Astrocyte of the hippocampus (primary cell): ENCODE results near the gene RPL22.

ENCODE experiments used
- DNase-seq: peaks from one replicate; pipeline ENCODE4 v3.0.0; 2011; ENCODE audit warnings: low read depth, low spot score

RPL22 gene

GRCh38 chr1:6205849-6206519 is 6.6 kb upstream of the RPL22 start, which contains the start of gene RNF207:
Gene RNF207, plus strand, starts transcription at chr1:6206119. Its CDS starts 417 bp downstream, at chr1:6206536.
- peak; percentile 92 for DNase-seq

DNA sequence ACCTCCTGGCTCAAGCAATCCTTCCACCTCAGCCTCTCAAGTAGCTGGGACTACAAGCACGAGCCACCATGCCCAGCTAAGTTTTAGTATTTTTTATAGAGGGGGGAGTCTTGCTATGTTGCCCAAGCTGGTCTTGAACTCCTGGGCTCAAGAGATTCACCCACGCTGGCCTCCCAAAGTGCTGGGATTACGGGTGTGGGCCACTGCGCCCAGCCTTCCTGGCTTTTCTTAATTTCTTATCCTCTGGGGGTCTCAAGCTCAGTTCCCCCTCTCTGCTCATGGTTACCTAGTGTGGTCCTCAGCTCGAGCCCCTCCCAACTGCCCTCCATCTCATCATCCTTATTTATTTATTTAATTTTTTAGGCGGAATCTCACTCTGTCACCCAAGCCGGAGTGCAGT is 2.9 kb upstream of the RPL22 start:
- DNase-seq, result no peak

- no peak for DNase-seq
These were observed 904 bp upstream of the RPL22 start for GRCh38 chr1:6200188-6200809.

- peak; percentile 42 for DNase-seq
These were observed 623 bp downstream of the RPL22 start for GRCh38 chr1:6198646-6199297.

DNA sequence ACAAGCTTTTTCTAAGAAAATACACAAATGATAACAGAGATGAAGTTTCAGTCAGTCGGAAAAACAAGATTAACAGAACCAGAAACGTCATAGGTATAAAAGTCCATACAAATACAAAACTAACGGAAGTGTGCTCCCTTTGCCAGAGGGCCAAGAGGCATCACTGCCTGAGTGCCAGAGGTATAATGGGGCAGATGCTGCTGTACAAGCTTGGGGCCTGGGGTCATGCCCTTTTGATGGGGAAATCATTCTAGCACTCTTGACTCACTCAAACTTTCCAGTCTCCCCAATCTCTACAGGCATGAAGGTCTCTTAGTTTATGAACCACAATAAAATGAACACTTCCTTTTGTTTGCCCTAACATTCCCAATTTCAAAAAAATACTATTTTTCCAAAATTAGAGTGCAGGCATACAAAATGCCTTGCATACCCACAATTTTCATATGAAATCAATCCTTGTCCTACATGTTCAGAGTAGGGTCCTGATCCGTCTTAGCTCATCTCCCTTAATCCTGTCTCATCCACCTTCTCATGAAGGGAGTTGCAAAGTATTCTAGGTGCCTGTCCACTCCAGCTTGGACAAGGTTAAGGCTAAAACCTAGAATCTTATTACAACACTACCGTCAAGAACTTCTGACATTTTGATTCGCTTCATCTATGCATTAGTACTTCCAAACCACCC is 1.5 kb downstream of the RPL22 start:
- no peak for DNase-seq

GRCh38 chr1:6191968-6192367 is 7.4 kb downstream of the RPL22 start:
- no peak for DNase-seq

- no peak for DNase-seq
These were observed 10.9 kb downstream of the RPL22 start for GRCh38 chr1:6188466-6188865.

DNA sequence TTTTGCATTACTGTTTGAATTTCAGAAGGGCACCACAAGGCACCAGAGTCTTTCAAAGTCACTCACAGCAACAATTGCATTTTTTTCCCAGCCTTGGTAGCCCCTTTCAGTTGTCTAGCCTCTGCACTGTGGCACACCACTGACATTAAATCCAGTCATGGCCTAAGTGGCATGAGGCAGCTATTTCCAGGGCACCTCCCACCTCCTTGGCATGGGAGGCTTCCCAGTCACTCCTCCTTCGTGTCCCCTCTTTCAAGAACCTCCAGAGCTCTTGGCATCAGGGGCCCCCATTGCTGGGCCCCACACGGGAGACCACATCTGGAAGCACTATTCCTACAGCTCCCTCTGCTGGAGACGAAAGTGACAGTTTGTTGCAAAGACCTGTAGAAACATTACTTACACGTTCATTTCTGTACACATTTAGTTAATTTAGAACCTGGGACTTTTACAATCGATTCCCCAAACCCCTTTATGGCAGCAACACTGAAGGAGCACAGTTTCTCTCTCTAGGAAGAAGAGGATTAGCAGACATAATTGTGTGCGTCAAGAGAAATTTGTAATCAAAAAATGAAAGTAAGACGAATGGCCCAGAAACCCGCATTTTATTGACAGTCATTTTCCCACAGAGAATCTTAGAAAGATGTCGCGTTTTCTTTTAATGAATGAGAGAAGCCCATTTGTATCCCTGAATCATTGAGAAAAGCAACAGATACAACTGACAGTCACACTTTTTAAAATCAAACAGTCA is 13.6 kb downstream of the RPL22 start:
- DNase-seq, result peak; percentile 52

GRCh38 chr1:6185151-6185550 is 14.2 kb downstream of the RPL22 start:
- DNase-seq, result peak; percentile 89

- DNase-seq, result no peak
These were observed 15.2 kb downstream of the RPL22 start for GRCh38 chr1:6184083-6184783.

DNA sequence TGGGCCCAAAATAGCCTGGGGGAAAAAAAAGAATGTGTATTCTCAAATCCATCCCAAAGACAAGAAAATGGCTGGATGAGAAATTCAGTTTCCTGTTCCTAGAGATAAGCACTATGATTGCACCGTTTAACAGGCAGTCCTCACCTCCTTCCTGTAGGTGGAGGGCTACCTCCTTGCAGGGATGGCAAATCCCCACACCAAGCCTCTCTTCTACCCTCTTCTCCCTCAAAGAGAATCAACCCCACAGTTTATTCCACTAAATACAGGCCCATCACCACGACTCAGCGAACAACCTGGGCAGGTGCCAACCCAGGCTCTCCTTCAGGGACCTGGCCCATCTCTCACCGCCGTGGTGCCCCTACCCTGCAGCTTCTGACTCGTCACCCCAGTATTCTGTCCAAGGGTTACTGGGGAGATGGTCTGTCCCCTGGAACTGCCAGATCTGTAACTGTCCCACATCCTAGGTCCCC is 15.8 kb downstream of the RPL22 start:
- peak; percentile 32 for DNase-seq

DNA sequence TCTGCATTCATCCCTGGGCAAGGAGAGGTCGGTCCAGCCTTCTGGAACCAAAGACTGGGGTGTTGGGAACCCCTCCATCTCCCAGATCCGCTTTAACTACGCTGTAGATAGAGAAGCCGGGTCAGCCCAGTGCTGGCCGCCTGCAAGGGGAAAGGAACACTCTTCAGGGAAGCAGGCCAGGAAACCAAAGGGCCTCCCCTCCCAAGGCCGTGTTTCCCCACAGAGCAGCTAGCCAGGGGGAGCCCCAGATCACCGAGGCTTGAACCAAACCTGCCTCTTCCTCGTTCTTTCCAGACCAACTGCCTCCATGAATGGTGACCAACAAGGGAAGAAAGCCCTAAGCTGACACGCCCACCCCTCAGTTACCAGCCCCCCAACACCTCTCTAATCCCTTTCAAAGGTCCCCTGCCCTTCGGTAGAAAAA is 18.0 kb downstream of the RPL22 start:
- peak; percentile 34 for DNase-seq

DNA sequence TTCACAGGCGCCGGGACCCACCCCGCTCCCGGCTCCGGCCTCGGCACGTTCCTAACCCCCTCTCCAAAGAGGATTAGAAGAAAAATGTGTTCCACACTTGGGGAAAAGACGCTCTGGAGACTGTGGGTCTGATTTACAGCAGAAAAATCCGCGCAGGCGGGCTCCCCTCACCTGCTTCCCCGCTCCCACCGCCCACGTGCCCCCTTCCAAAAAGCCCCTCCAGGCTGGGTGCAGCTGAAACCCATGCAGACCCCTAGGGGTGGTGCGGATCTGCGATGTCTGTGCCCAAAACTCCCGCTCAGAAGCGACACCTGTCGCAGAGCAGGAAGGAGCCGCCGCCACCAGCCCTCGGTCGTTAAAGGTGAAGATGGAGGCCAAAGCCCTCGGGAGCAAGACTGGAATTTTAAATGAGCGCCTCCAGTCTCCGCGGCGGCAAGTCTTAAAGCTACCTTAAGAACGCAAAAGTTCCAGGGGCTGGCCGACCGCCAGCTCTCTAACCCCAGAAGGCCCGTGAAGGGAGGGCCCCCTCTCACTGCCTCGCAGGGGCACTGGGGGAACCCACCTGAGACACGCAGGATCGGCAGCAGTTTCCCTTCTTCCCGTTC is 18.6 kb downstream of the RPL22 start:
- DNase-seq, result peak; percentile 38

DNA sequence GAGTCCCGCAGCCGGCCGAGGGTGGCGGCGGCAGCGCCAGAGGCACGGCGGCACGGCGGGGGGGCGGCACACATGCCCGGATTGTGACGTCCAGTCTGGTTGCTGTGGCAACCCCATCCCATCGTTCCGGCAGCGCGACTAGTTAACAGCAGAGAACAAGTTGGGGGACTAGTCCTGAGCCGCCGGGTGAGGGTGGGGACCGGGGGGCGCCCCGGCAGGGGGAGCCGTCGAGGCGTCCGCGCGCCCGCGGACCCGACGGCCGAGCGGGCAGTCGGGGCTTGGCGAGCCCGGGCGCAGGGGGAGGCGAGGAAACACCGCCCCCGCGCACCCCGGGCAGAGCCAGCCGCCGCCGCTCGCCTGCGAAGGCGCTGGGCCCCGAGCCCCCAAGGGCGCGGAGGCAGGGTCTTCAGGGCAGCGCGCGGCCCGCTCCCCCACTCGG is 19.1 kb downstream of the RPL22 start, which contains the start of gene CHD5:
TSS of gene CHD5 (minus strand) at position 54 of the 439 bp plus-strand sequence. CDS start 298 bp downstream, outside the sequence.
- peak; percentile 64 for DNase-seq

GRCh38 chr1:6179564-6180175 is 19.7 kb downstream of the RPL22 start:
- DNase-seq, result peak; percentile 25

DNA sequence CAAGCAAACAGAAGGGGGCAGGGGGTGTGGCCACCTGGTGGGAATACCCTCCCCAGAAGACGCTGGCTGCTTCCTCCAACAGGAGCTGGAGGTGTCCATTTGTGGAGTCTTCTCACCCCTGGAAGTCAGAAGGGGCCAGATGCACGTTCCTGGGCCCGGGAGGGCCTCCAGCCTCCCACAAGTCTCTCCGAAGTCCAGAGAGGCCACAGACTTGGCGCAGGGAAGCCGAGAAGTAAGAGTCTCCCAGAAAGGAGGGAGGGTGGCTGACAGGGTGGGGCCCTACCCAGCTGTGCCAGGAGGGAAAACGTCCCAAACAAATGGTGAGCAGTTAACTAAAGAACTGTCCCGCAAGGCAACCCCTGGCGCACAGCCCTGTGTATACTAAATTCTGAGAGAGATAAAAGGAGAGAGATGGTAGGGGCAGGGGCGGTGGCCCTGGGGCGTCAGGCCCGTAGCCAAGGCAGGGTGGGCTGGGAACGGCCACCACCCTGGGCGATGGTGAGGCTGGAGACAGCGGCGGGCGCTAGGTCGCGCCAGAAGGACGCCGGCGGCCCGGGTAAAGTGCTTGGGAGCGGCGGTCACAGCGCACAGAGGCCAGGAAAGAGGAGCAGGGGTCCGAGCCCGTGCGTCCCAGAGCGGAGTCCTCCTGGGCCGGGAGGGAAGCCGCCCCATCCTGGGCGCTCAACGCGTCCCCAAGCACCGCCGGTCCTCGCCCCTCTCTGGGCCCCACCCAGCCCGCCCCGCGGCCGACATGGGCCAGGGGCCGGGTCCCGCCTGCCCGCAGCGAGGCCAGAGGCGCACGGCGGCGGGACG is 20.4 kb downstream of the RPL22 start:
- DNase-seq, result peak; percentile 27

DNA sequence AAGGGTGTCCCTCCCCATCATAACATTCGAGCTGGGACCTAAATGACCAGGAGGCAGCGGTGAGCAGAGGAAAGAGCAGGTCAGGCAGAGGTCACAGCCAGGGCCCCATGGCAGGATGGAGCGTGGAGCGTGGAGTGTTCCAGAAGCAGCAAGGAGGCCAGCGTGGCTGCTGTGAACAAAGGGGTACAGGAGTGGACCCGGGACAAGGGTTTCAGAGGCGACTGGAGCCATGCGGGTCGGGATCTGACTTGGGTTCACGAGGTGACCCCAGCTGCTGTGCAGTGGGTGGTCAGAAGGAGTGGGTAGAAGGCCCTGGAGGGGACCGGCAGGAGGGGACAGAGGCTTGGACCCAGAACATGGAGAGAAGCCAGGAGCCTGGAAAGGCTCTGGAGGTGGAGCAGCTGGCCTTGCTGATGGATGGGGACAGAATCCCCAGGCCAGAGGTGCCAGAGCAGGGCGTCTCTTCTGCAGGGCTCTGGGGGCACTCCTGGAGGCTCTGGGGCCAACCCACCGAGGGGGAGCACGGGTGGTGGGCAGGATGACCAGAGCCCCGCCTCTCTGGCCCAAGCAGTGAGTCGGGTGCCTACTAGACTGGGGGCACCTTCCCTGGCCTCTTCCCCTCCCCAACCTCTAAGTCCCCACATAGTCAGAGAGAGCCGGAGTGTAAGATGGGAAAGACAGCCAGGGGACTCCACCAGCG is 21.6 kb downstream of the RPL22 start:
- no peak for DNase-seq

GRCh38 chr1:6176779-6177178 is 22.6 kb downstream of the RPL22 start:
- DNase-seq, result no peak
